Endothelial cell of umbilical vein (primary cell): ENCODE data around the gene IGSF6. TPM values are rescaled to one million over a fixed set of nuclear protein-coding genes. Genes with fewer than 3 reads are reported as not detected.
A peak's percentile ranks its signal among the peaks of the same experiment; 100 is the strongest.

Source experiments
- BruUV-seq: library from RNA; stranded (reverse); fragments of 400-500 nt; replicated peaks from 2 replicates; lab custom pipeline; 2021; lab: Mats Ljungman, UMichigan
- CTCF ChIA-PET: fragments of 300-600, 350-600 bp; sonication (Branson Sonifier 250); formaldehyde crosslinking; loops from one replicate; lab custom pipeline; 2021; ENCODE audit warnings: antibody characterized with exemption, inconsistent platforms; lab: Charles Lee
- POLR2A ChIA-PET: fragments of 300-600, 350-600 bp; sonication (Branson Sonifier 250); formaldehyde crosslinking; loops from one replicate; lab custom pipeline; 2021; ENCODE audit warnings: antibody characterized with exemption, inconsistent platforms; lab: Charles Lee
- DNase-seq: peaks from one replicate; pipeline ENCODE4 v3.0.0-alpha.2; 2011; ENCODE audit warnings: low read depth, low spot score
- FAIRE-seq: peaks from 2 replicates; lab custom pipeline; 2011; peaks lifted over from hg19 to GRCh38; lab: Jason Lieb, UNC
- H2AFZ ChIP-seq: 2 replicates; pipeline ENCODE4 v1.6.0; 2012; ENCODE audit warnings: low read depth, low read length, control low read depth, inconsistent platforms
- H3K27ac ChIP-seq: 2 replicates; pipeline ENCODE4 v1.5.1; 2011; ENCODE audit warnings: low read depth, mild to moderate bottlenecking, control low read depth, low read length, moderate library complexity; ENCODE audit not compliant: insufficient read depth
- H3K27me3 ChIP-seq, 2 experiments: 2 replicates each; pipeline versions ENCODE4 v1.6.0 to v1.6.1; 2011; ENCODE audit warnings: low read length in 2 of 2, mixed read lengths in 1 of 2; ENCODE audit not compliant: control insufficient read depth in 2 of 2, insufficient read depth in 2 of 2
- H3K36me3 ChIP-seq, 2 experiments: 2 replicates in 1 of 2; 3 replicates in 1 of 2; pipeline ENCODE4 v1.5.1; 2011; ENCODE audit warnings: low read length in 2 of 2, mild to moderate bottlenecking in 1 of 2, moderate library complexity in 1 of 2; ENCODE audit not compliant: control insufficient read depth in 2 of 2, insufficient read depth in 2 of 2; ENCODE audit errors: extremely low read depth in 1 of 2
- H3K4me1 ChIP-seq: 3 replicates; pipeline ENCODE4 v1.5.1; 2011; ENCODE audit warnings: mild to moderate bottlenecking, low read length; ENCODE audit not compliant: control insufficient read depth, insufficient read depth; ENCODE audit errors: extremely low read depth
- H3K4me2 ChIP-seq: 2 replicates; pipeline ENCODE4 v1.6.1; 2011; ENCODE audit warnings: low read length, control low read depth, mixed read lengths; ENCODE audit not compliant: insufficient read depth
- H3K4me3 ChIP-seq, 3 experiments: fragments of 200-600 bp in 1 of 3; sonication (generic), shearing (Covaris generic) in 1 of 3; replicated peaks in 1 of 3; 2 replicates each; pipeline ENCODE4 v1.5.1; 2011 to 2016; ENCODE audit warnings: control low read depth in 3 of 3, low read length in 3 of 3, mild to moderate bottlenecking in 2 of 3, inconsistent platforms in 1 of 3, low read depth in 1 of 3, moderate library complexity in 1 of 3; ENCODE audit not compliant: insufficient read depth in 1 of 3
- H3K79me2 ChIP-seq: 2 replicates; pipeline ENCODE4 v1.6.0; 2012; ENCODE audit warnings: low read length, inconsistent platforms; ENCODE audit not compliant: control insufficient read depth, insufficient read depth
- H3K9ac ChIP-seq: replicated peaks from 2 replicates; pipeline ENCODE3; 2011; ENCODE audit warnings: low read length, control low read depth; ENCODE audit not compliant: insufficient read depth; ENCODE audit errors: extremely low read depth
- H3K9me1 ChIP-seq: replicated peaks from 3 replicates; pipeline ENCODE4 v1.6.0; 2011; ENCODE audit warnings: mild to moderate bottlenecking, low read length; ENCODE audit not compliant: control insufficient read depth, insufficient read depth; ENCODE audit errors: extremely low read depth
- H3K9me3 ChIP-seq: replicated peaks from 2 replicates; pipeline ENCODE4 v1.5.1; 2012; ENCODE audit warnings: low read length, inconsistent platforms; ENCODE audit not compliant: control insufficient read depth, insufficient read depth
- H4K20me1 ChIP-seq: replicated peaks from 2 replicates; pipeline ENCODE3; 2011; ENCODE audit warnings: mild to moderate bottlenecking, low read length; ENCODE audit not compliant: control insufficient read depth, insufficient read depth; ENCODE audit errors: extremely low read depth
- CTCF ChIP-seq, 2 donors: IDR thresholded peaks; 1 replicate in 1 of 2; 2 replicates in 1 of 2; pipeline ENCODE4 v1.5.1; 2011; ENCODE audit warnings: low read length in 2 of 2, mild to moderate bottlenecking in 2 of 2, moderate library complexity in 2 of 2, control low read depth in 1 of 2, inconsistent platforms in 1 of 2, low read depth in 1 of 2; ENCODE audit not compliant: insufficient read depth in 1 of 2; ENCODE audit errors: extremely low read depth in 1 of 2
- EZH2 ChIP-seq: IDR thresholded peaks from 2 replicates; pipeline ENCODE4 v1.6.1; 2012; ENCODE audit warnings: borderline replicate concordance, low read depth, mild to moderate bottlenecking, moderate library complexity, low read length, inconsistent platforms; ENCODE audit not compliant: severe bottlenecking
- FOS ChIP-seq: IDR thresholded peaks from 2 replicates; pipeline ENCODE4 v1.6.1; 2011; ENCODE audit warnings: mild to moderate bottlenecking, low read length, moderate library complexity, borderline replicate concordance; ENCODE audit not compliant: insufficient read depth
- GATA2 ChIP-seq: IDR thresholded peaks from 2 replicates; pipeline ENCODE4 v1.7.0; 2011; ENCODE audit warnings: low read depth, mild to moderate bottlenecking, moderate library complexity, mixed read lengths, low read length; ENCODE audit not compliant: insufficient read length, insufficient read depth
- JUN ChIP-seq: IDR thresholded peaks from 2 replicates; pipeline ENCODE4 v1.6.1; 2011; ENCODE audit warnings: borderline replicate concordance, low read depth; ENCODE audit not compliant: insufficient read length, insufficient read depth
- MAX ChIP-seq: IDR thresholded peaks from 2 replicates; pipeline ENCODE4 v1.6.1; 2011; ENCODE audit not compliant: insufficient read depth, insufficient read length
- MYC ChIP-seq: IDR thresholded peaks from one replicate; pipeline ENCODE4 v1.6.1; 2011; ENCODE audit warnings: mild to moderate bottlenecking, low read depth, low read length
- POLR2A ChIP-seq: IDR thresholded peaks from 2 replicates; pipeline ENCODE4 v1.6.1; 2012; ENCODE audit warnings: low read depth, mild to moderate bottlenecking, control low read depth, low read length
- POLR2AphosphoS5 ChIP-seq: IDR thresholded peaks from 2 replicates; pipeline ENCODE4 v1.6.1; 2012; ENCODE audit warnings: low read depth, mild to moderate bottlenecking, control low read depth, low read length, moderate library complexity; ENCODE audit not compliant: insufficient read depth
- dilution Hi-C: fragments of 300-500 bp; cut with MboI; formaldehyde crosslinking; loops from one replicate; pipeline ENCODE4 v1.15.0; 2019; ENCODE audit warnings: low sequenced_read_pairs; ENCODE audit not compliant: extremely low pct_ligation_motif_present
- intact Hi-C: fragments of 100-400 bp; cut with micrococcal nuclease; formaldehyde crosslinking; loops from one replicate; pipeline ENCODE4 v1.10.0; 2022
- polyA plus RNA-seq, 4 experiments: library from polyadenylated mRNA; depleted of rRNA in 3 of 4; stranded (reverse) in 3 of 4; unstranded in 1 of 4; fragments of >200 nt; gene quantifications; 2 replicates each; pipeline versions ENCODE4 v1.2.1 to v1.2.3, GENCODE V29; 2011 to 2012; ENCODE audit warnings: missing spikeins in 1 of 4
- total RNA-seq: library from RNA; stranded (reverse); gene quantifications from 2 replicates; pipeline ENCODE4 v1.2.3, GENCODE V29; 2021

IGSF6 gene
- total and polyA plus RNA-seq, 2 donors (not counting 3 experiments of a cell fraction or from before 2014, with no cell fraction given), result not detected

DNA sequence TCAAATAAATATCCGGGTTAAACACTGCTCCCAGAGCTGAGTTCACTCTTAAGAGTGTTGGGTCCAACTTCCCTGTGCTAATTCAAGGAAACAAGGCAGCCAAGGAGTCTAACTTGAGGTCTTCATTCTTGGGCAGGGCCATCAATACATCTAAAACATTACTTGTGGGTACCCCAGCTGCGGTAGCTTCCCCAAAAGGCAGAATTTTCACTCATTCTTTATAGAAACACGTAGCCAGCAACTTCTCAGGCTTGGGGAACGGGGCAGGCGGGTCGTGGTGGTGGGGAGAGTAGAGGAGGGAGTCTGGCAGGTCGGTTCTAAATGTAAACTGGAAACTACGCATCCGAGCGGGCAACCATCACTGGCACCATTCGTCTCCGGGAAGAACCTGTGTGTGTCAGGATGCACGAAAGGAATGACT is 53.7 kb downstream of the IGSF6 start:
- peak; percentile 43 for DNase-seq
- BruUV-seq, result TSS peak; percentile 94
- intact Hi-C loops, result loop anchor here (1.0 to 5.0 kb wide), 2 partner anchors 28 to 44 kb away; no protein-coding TSS in a partner anchor

More for the DNA sequence above, 53.7 kb downstream of the IGSF6 start:
- Histone ChIP-seq H3K27ac (peak overlapping the region; percentile 49), H4K20me1 (no peaks in the 10 kb centered on the region), H3K4me2 (peak overlapping the region; percentile 82), H3K4me3 (peak overlapping the region; percentile 42 to 74 (median 60)), H3K9ac (peak overlapping the region; percentile 88), H3K9me1 (no peaks in the 10 kb centered on the region), H3K36me3 (no peaks in the 10 kb centered on the region), H2AFZ (peak overlapping the region; percentile 94), H3K27me3 (peaks cover 0 to 2% of the 10 kb centered on the region in 2 experiments), H3K79me2 (peaks cover 36% of the 10 kb centered on the region), H3K4me1 (peaks cover 21% of the 10 kb centered on the region), H3K9me3 (no peaks in the 10 kb centered on the region)
- FAIRE-seq, result no peak
- no peak for TF ChIP-seq EZH2
- no peak for TF ChIP-seq CTCF (IDR thresholded peaks at IDR 0.05; ENCODE audit: extremely low read depth in 1 of 2, insufficient read depth in 1 of 2, low read depth in 1 of 2, low read length in 2 of 2)
- no peak for TF ChIP-seq MAX
- no peak for TF ChIP-seq POLR2AphosphoS5
- TF ChIP-seq POLR2A, result no peak
- no peak for TF ChIP-seq FOS
- TF ChIP-seq GATA2, result no peak
- no peak for TF ChIP-seq JUN
- no peak for TF ChIP-seq MYC
- ChIA-PET POLR2A (no interaction called here), CTCF (interaction anchor here (1.1 kb wide), 1 partner anchor 10 kb away, joined by 3 read pairs; no protein-coding TSS in a partner anchor)
- dilution Hi-C loops, result no loop called here
